Heart right ventricle (tissue), 16 donors: ENCODE data around the gene ELMO1. TPM values are rescaled to one million over a fixed set of nuclear protein-coding genes. Genes with fewer than 3 reads are reported as not detected.

Source experiments
- ATAC-seq, 8 donors: fragments of 200-7000 bp; cut with Tn5 transposase; one replicate each; pipeline ENCODE4 v1.9.1; 2020; ENCODE audit warnings: mild to moderate bottlenecking in 8 of 8, moderate library complexity in 8 of 8, moderate number of reproducible peaks in 1 of 8
- DNase-seq, 2 donors: peaks; one replicate each; pipeline ENCODE4 v3.0.0-alpha.2; 2020
- H3K27ac ChIP-seq, 10 donors: fragments of 200-600 bp; sonication (generic) in 2 of 10; one replicate each; pipeline versions ENCODE4 v1.5.0 to v1.8.0; 2020 to 2022; ENCODE audit warnings: mild to moderate bottlenecking in 3 of 10
- H3K27me3 ChIP-seq, 7 donors: fragments of 200-600 bp; one replicate each; pipeline ENCODE4 v1.8.0; 2021 to 2022; ENCODE audit warnings: mild to moderate bottlenecking in 2 of 7
- H3K36me3 ChIP-seq, 9 donors: fragments of 200-600 bp; sonication (generic) in 1 of 9; one replicate each; pipeline versions ENCODE4 v1.5.0 to v1.8.0; 2020 to 2022; ENCODE audit warnings: mild to moderate bottlenecking in 2 of 9
- H3K4me1 ChIP-seq, 9 donors: fragments of 200-600 bp; sonication (generic) in 1 of 9; one replicate each; pipeline versions ENCODE4 v1.5.0 to v1.8.0; 2020 to 2022; ENCODE audit warnings: mild to moderate bottlenecking in 4 of 9
- H3K4me3 ChIP-seq, 10 donors: fragments of 200-600 bp; sonication (generic) in 2 of 10; one replicate each; pipeline versions ENCODE4 v1.5.0 to v1.8.0; 2020 to 2022; ENCODE audit warnings: mild to moderate bottlenecking in 7 of 10, moderate library complexity in 2 of 10
- H3K9me3 ChIP-seq, 11 donors: fragments of 200-600 bp in 10 of 11; sonication (generic) in 2 of 11; one replicate each; pipeline versions ENCODE4 v1.5.0 to v1.8.0; 2013 to 2022; ENCODE audit warnings: mild to moderate bottlenecking in 2 of 11, control low read depth in 1 of 11, moderate library complexity in 1 of 11
- CTCF ChIP-seq, 9 donors: fragments of 200-600 bp; sonication (generic) in 2 of 9; IDR thresholded peaks; one replicate each; pipeline versions ENCODE4 v1.5.0 to v1.8.0; 2021 to 2022; ENCODE audit warnings: antibody characterized with exemption in 9 of 9, mild to moderate bottlenecking in 5 of 9, moderate library complexity in 1 of 9
- WGBS, 2 donors: extraction: QIAGEN DNeasy Blood & Tissue Kit; methylation state at CpG; one replicate each; pipeline ENCODE4 v1.1.7; 2013; ENCODE audit warnings: inconsistent platforms in 1 of 2; 5-methylcytosine and 5-hydroxymethylcytosine counted together
- intact Hi-C, 10 donors: fragments of 100-400 bp; cut with DNase I; formaldehyde crosslinking; loops; one replicate each; pipeline versions ENCODE4 v1.11.1 to v1.14.2; 2022
- polyA plus RNA-seq, 2 donors: library from polyadenylated mRNA; stranded (reverse); fragments of 200-250 nt; gene quantifications; one replicate each; pipeline ENCODE4 v1.2.3, GENCODE V29; 2013
- total RNA-seq, 10 donors: library from RNA; stranded (reverse); fragmentation: NEBNext Ultra II Directional in 3 of 10; extraction: Animal tissue kit (Norgen Biotek cat#: 25700) in 3 of 10; gene quantifications; one replicate each; pipeline versions ENCODE4 v1.2.1 to v1.2.4, GENCODE V29; 2021 to 2023
- donor health status: Arrhythmogenic right ventricular cardiomyopathy.
- donor health status: ischemic (EF 13 %, LVEDD 7.1; RV severe dilation, severe dysfunction).
- donor health status: healthy with polysubstance abuse.
- donor health status: DM: no; HTN: yes; CAD: no.
- donor health status: DM: no; HTN: no; CAD: no.
- donor health status: ischemic (EF 25% LVEDD 6.9; RV normal size, moderate dysfunction).
- donor health status: ischemic (EF 25% LVEDD 5.7; RV mildly dilated, moderate dysfunction).
- donor health status: healthy.
- donor health status: DM: yes; HTN: yes; CAD: no.
- donor health status: Ischemic cardiomyopathy.
- donor health status: ischemic (EF 35%, LVEDD 5.7; RV mildly dilated, moderate dysfunction).
- donor health status: nonischemic (EF 11% LVEDD 7.7; RV severe dilation, severe dysfunction).
- donor health status: DM: yes; HTN: yes; CAD: no.
- donor health status: PGD.
- donor health status: ischemic (EF 29% LVEDD 5.4; RV normal size, mild dysfunction).
- donor health status: nonischemic (EF 23%, LVEDD 6.1; RV moderate dilation, normal function).

The ELMO1 gene
- total and polyA plus RNA-seq, 12 donors = 8.5 to 18.0 (median 13.9) TPM

GRCh38 chr7:37369906-37370305, 78.8 kb downstream of the ELMO1 start:
- intact Hi-C loops = loop anchor here in 1 of 10 donors (10.0 kb wide), 1 partner anchor 75 kb away; the partner anchor contains the start of gene ELMO1
- WGBS, 2 donors = 58 to 64% methylated on average over 4 of the region's 4 CpGs
- DNase-seq = no peak
- H3K4me1 ChIP-seq = peaks cover 0 to 30% (median 4%) of the 10 kb centered on the region in 9 donors
- H3K9me3 ChIP-seq = no peaks in the 10 kb centered on the region
- no peak overlapping the region for H3K4me3 ChIP-seq
- TF ChIP-seq CTCF (IDR thresholded peaks at IDR 0.05) = no peak
- no peaks in the 10 kb centered on the region for H3K27me3 ChIP-seq
- ATAC-seq = peak in 4 of 8 donors; percentile 53 to 64 (median 62)
- H3K36me3 ChIP-seq = no peaks in the 10 kb centered on the region
- peak overlapping the region in 3 of 10 donors; percentile 2 to 16 (median 4) for H3K27ac ChIP-seq

GRCh38 chr7:37368540-37368939, 80.1 kb downstream of the ELMO1 start:
- H3K4me1 ChIP-seq = peaks cover 0 to 43% (median 4%) of the 10 kb centered on the region in 9 donors
- H3K27me3 ChIP-seq = no peaks in the 10 kb centered on the region
- H3K9me3 ChIP-seq = no peaks in the 10 kb centered on the region
- H3K36me3 ChIP-seq = no peaks in the 10 kb centered on the region
- H3K27ac ChIP-seq = no peak overlapping the region
- WGBS, 2 donors = 54 to 79% methylated on average over 1 of the region's 1 CpG
- DNase-seq (no peak), ATAC-seq (no peak)
- intact Hi-C loops = loop anchor here in 1 of 10 donors (10.0 kb wide), 1 partner anchor 76 kb away; the partner anchor contains the start of gene ELMO1
- H3K4me3 ChIP-seq = no peak overlapping the region
- no peak for TF ChIP-seq CTCF (IDR thresholded peaks at IDR 0.05)

- no peaks in the 10 kb centered on the region for H3K9me3 ChIP-seq
- no peaks in the 10 kb centered on the region for H3K27me3 ChIP-seq
- WGBS, 2 donors = 86 to 90% methylated on average over 3 of the region's 3 CpGs
- H3K36me3 ChIP-seq = no peaks in the 10 kb centered on the region
- ATAC-seq (no peak), DNase-seq (no peak)
- no peak overlapping the region for H3K27ac ChIP-seq
- TF ChIP-seq CTCF (IDR thresholded peaks at IDR 0.05) = no peak
- H3K4me1 ChIP-seq = peaks cover 0 to 40% (median 4%) of the 10 kb centered on the region in 9 donors
- H3K4me3 ChIP-seq = no peak overlapping the region
- intact Hi-C loops = loop anchor here in 1 of 10 donors (10.0 kb wide), 1 partner anchor 78 kb away; the partner anchor contains the start of gene ELMO1
Observed at GRCh38 chr7:37367010-37367409, 81.7 kb downstream of the ELMO1 start.

- no peak overlapping the region for H3K4me3 ChIP-seq
- intact Hi-C loops = loop anchor here in 1 of 10 donors (10.0 kb wide), 1 partner anchor 78 kb away; the partner anchor contains the start of gene ELMO1
- no peaks in the 10 kb centered on the region for H3K36me3 ChIP-seq
- DNase-seq (no peak), ATAC-seq (no peak)
- WGBS, 2 donors = 86 to 93% methylated on average over 3 of the region's 3 CpGs
- H3K27ac ChIP-seq = no peak overlapping the region
- H3K4me1 ChIP-seq = peaks cover 0 to 40% (median 4%) of the 10 kb centered on the region in 9 donors
- no peaks in the 10 kb centered on the region for H3K27me3 ChIP-seq
- H3K9me3 ChIP-seq = no peaks in the 10 kb centered on the region
- TF ChIP-seq CTCF (IDR thresholded peaks at IDR 0.05) = no peak
Observed at GRCh38 chr7:37366445-37366844, 82.2 kb downstream of the ELMO1 start.
